Measurements from ENCODE around the gene PTPRD. TPM values are rescaled to one million over a fixed set of nuclear protein-coding genes. Genes with fewer than 3 reads are reported as not detected.

PTPRD gene
- total RNA-seq, 1 experiment from 2014 or later = 1.8 TPM

DNA sequence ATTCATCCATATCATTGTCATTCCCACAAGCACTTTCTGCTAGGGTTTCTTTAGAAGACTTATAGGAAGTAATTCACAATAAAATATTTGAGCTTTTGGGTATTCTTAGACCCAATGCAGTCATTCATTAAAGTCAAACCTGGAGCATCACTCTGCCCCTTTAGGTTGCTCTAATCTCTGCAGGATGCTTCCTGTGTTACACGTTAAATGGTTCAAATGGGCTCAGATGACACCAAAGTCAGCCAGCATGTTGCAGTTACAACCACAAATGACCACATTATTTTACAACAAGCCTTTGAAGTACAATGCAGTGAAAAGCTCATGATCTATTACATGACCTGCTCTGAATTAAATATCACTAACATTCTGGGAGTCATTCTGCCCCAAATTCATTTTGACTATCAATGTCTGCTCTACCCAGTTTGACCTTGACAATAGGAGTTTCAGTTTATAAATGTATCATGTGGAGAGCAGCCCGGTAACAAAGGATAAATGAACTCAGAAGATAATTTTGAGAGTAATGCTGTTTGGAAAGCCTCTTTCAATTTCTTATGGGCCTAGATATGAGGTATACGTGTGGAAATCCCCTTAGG is 2144.7 kb downstream of the PTPRD start:
- DNase-seq = no peak
- no peaks in the 10 kb centered on the region for H3K27me3 Mint-ChIP-seq (ENCODE audit: unreplicated experiment)
- no peaks in the 10 kb centered on the region for H3K4me1 Mint-ChIP-seq (ENCODE audit: low read depth, unreplicated experiment)
- CTCF ChIA-PET = no interaction called here
- H3K27ac Mint-ChIP-seq (ENCODE audit: unreplicated experiment) = no peak overlapping the region
- H3K36me3 Mint-ChIP-seq (ENCODE audit: insufficient read depth, unreplicated experiment) = no peaks in the 10 kb centered on the region
- no TSS peak for BruUV-seq (replicated peaks)
- intact Hi-C loops (cut with micrococcal nuclease; ENCODE audit: unreplicated experiment) = no loop called here
- H3K4me3 Mint-ChIP-seq (ENCODE audit: low read depth, unreplicated experiment) = no peak overlapping the region
- H3K9me3 Mint-ChIP-seq (ENCODE audit: low read depth, unreplicated experiment) = no peaks in the 10 kb centered on the region
- TF ChIP-seq, protein P1, sequence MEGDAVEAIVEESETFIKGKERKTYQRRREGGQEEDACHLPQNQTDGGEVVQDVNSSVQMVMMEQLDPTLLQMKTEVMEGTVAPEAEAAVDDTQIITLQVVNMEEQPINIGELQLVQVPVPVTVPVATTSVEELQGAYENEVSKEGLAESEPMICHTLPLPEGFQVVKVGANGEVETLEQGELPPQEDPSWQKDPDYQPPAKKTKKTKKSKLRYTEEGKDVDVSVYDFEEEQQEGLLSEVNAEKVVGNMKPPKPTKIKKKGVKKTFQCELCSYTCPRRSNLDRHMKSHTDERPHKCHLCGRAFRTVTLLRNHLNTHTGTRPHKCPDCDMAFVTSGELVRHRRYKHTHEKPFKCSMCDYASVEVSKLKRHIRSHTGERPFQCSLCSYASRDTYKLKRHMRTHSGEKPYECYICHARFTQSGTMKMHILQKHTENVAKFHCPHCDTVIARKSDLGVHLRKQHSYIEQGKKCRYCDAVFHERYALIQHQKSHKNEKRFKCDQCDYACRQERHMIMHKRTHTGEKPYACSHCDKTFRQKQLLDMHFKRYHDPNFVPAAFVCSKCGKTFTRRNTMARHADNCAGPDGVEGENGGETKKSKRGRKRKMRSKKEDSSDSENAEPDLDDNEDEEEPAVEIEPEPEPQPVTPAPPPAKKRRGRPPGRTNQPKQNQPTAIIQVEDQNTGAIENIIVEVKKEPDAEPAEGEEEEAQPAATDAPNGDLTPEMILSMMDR (IDR thresholded peaks at IDR 0.05; ENCODE audit: unreplicated experiment) = no peak

DNA sequence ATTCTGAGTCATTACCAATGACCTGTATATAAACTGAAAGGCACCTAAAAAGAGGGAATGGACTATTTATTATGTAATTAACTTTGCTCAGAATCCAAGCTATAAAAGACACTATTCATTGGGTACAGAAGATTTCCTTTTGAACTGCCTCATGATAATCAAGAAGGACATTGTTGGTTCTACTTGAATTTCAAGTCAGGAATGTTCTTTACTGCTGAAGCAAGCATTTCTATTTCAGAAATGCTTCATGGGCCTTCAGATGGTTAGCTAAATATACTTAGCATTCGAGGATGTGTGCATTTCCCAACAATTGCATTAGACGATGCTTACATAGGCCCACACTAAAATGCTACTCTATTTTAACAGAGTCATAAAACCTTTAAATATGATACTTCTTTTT is 2155.0 kb downstream of the PTPRD start:
- Mint-ChIP-seq H3K4me1 (ENCODE audit: low read depth, unreplicated experiment) (no peaks in the 10 kb centered on the region), H3K36me3 (ENCODE audit: insufficient read depth, unreplicated experiment) (no peaks in the 10 kb centered on the region), H3K9me3 (ENCODE audit: low read depth, unreplicated experiment) (no peaks in the 10 kb centered on the region), H3K4me3 (ENCODE audit: low read depth, unreplicated experiment) (no peak overlapping the region), H3K27ac (ENCODE audit: unreplicated experiment) (no peak overlapping the region), H3K27me3 (ENCODE audit: unreplicated experiment) (no peaks in the 10 kb centered on the region)
- TF ChIP-seq, protein P1 (IDR thresholded peaks at IDR 0.05; ENCODE audit: unreplicated experiment) = no peak
- intact Hi-C loops (cut with micrococcal nuclease; ENCODE audit: unreplicated experiment) = no loop called here
- CTCF ChIA-PET = no interaction called here
- no peak for DNase-seq
- no TSS peak for BruUV-seq (replicated peaks)

DNA sequence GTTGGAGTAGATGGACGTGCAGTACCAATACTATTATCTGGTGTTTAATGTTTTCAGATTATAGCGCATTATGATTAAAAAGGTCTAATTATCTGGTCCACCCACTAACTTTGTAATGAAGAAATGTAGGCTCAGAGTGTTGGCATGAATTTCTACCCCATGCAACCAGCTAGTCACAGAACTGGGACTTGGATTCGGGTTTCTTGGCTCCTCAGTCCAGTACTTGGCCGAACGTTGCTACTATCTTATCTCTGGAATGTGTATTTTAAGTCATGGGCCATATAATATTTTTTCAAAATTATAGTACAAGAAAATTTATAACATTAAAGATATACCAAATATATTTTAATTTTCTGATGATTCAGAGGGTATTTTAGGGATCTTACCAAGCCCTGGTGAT is 2155.7 kb downstream of the PTPRD start:
- intact Hi-C loops (cut with micrococcal nuclease; ENCODE audit: unreplicated experiment) = no loop called here
- H3K9me3 Mint-ChIP-seq (ENCODE audit: low read depth, unreplicated experiment) = no peaks in the 10 kb centered on the region
- H3K4me1 Mint-ChIP-seq (ENCODE audit: low read depth, unreplicated experiment) = no peaks in the 10 kb centered on the region
- BruUV-seq (replicated peaks) = no TSS peak
- no peak overlapping the region for H3K4me3 Mint-ChIP-seq (ENCODE audit: low read depth, unreplicated experiment)
- H3K27ac Mint-ChIP-seq (ENCODE audit: unreplicated experiment) = no peak overlapping the region
- H3K36me3 Mint-ChIP-seq (ENCODE audit: insufficient read depth, unreplicated experiment) = no peaks in the 10 kb centered on the region
- DNase-seq = no peak
- TF ChIP-seq, protein P1 (IDR thresholded peaks at IDR 0.05; ENCODE audit: unreplicated experiment) = no peak
- H3K27me3 Mint-ChIP-seq (ENCODE audit: unreplicated experiment) = no peaks in the 10 kb centered on the region
- CTCF ChIA-PET = no interaction called here

DNA sequence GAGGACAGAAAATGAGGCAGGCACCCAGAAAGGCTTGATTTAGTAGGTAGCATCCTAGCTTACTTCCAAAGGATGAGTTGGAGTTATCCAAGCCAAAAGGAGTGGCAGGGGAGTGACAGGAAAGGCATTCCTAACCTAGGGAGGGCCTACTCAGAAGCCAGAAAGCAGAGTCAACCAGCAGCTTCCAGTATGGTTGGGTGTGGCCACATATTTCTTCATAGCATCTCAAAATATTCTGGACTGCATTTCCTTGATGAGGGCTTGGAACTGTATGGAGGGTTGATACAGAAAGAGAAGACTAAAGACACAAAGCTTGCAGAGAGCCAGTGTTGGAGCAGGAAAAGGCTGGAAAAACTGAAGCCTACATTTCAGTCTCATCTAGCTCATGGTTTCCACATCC is 2156.5 kb downstream of the PTPRD start:
- intact Hi-C loops (cut with micrococcal nuclease; ENCODE audit: unreplicated experiment) = no loop called here
- H3K4me3 Mint-ChIP-seq (ENCODE audit: low read depth, unreplicated experiment) = no peak overlapping the region
- H3K36me3 Mint-ChIP-seq (ENCODE audit: insufficient read depth, unreplicated experiment) = no peaks in the 10 kb centered on the region
- CTCF ChIA-PET = interaction anchor here (0.7 kb wide), 1 partner anchor 595 kb away, joined by 3 read pairs; no protein-coding TSS in a partner anchor
- DNase-seq = no peak
- H3K27ac Mint-ChIP-seq (ENCODE audit: unreplicated experiment) = no peak overlapping the region
- BruUV-seq (replicated peaks) = no TSS peak
- H3K4me1 Mint-ChIP-seq (ENCODE audit: low read depth, unreplicated experiment) = no peaks in the 10 kb centered on the region
- no peaks in the 10 kb centered on the region for H3K9me3 Mint-ChIP-seq (ENCODE audit: low read depth, unreplicated experiment)
- H3K27me3 Mint-ChIP-seq (ENCODE audit: unreplicated experiment) = no peaks in the 10 kb centered on the region
- TF ChIP-seq, protein P1 (IDR thresholded peaks at IDR 0.05; ENCODE audit: unreplicated experiment) = no peak

All from Calu3 (cell line).